IMR-90 (cell line): Measurements from ENCODE around the gene ZNF276.

Experiments used
- BHLHE40 ChIP-seq: fragments of 150-350 bp; IDR thresholded peaks from 2 replicates; pipeline ENCODE4 v1.6.1; 2016; ENCODE audit warnings: mild to moderate bottlenecking, low read depth, low read length
- CEBPB ChIP-seq: IDR thresholded peaks from 2 replicates; pipeline ENCODE4 v1.6.1; 2012; ENCODE audit warnings: low read depth, low read length, improper control_type of control experiment
- CHD1 ChIP-seq: IDR thresholded peaks from 2 replicates; pipeline ENCODE4 v1.6.1; 2012; ENCODE audit warnings: low read depth, low read length, improper control_type of control experiment
- FOS ChIP-seq: fragments of 150-350 bp; IDR thresholded peaks from 2 replicates; pipeline ENCODE4 v1.6.1; 2016; ENCODE audit warnings: low read depth, low read length
- MAFK ChIP-seq: IDR thresholded peaks from 2 replicates; pipeline ENCODE4 v1.6.1; 2012; ENCODE audit warnings: low read depth, low read length, improper control_type of control experiment
- MXI1 ChIP-seq: IDR thresholded peaks from 2 replicates; pipeline ENCODE4 v1.6.1; 2012; ENCODE audit warnings: low read depth, mild to moderate bottlenecking, low read length, moderate library complexity, borderline replicate concordance
- POLR2A ChIP-seq: IDR thresholded peaks from 2 replicates; pipeline ENCODE4 v1.6.1; 2012; ENCODE audit warnings: mild to moderate bottlenecking, low read depth, low read length
- RAD21 ChIP-seq: IDR thresholded peaks from 2 replicates; pipeline ENCODE4 v1.6.1; 2012; ENCODE audit warnings: low read length, improper control_type of control experiment
- RFX5 ChIP-seq: IDR thresholded peaks from 2 replicates; pipeline ENCODE4 v1.8.0; 2012; ENCODE audit warnings: low read depth, mild to moderate bottlenecking, low read length, moderate library complexity
- SMC3 ChIP-seq: fragments of 150-350 bp; IDR thresholded peaks from 2 replicates; pipeline ENCODE4 v1.6.1; 2016; ENCODE audit warnings: low read depth, mild to moderate bottlenecking, antibody characterized with exemption, low read length, moderate library complexity
- TF ChIP-seq, protein P1 (sequence below): conservative IDR thresholded peaks from 2 replicates; pipeline ENCODE4 v1.5.1; 2012; ENCODE audit warnings: mild to moderate bottlenecking, low read depth, low read length, improper control_type of control experiment
- TF ChIP-seq, protein P2 (sequence below): fragments of 150-350 bp; IDR thresholded peaks from 2 replicates; pipeline ENCODE4 v1.6.1; 2017; ENCODE audit warnings: mild to moderate bottlenecking, antibody characterized with exemption, low read length, low read depth

DNA sequence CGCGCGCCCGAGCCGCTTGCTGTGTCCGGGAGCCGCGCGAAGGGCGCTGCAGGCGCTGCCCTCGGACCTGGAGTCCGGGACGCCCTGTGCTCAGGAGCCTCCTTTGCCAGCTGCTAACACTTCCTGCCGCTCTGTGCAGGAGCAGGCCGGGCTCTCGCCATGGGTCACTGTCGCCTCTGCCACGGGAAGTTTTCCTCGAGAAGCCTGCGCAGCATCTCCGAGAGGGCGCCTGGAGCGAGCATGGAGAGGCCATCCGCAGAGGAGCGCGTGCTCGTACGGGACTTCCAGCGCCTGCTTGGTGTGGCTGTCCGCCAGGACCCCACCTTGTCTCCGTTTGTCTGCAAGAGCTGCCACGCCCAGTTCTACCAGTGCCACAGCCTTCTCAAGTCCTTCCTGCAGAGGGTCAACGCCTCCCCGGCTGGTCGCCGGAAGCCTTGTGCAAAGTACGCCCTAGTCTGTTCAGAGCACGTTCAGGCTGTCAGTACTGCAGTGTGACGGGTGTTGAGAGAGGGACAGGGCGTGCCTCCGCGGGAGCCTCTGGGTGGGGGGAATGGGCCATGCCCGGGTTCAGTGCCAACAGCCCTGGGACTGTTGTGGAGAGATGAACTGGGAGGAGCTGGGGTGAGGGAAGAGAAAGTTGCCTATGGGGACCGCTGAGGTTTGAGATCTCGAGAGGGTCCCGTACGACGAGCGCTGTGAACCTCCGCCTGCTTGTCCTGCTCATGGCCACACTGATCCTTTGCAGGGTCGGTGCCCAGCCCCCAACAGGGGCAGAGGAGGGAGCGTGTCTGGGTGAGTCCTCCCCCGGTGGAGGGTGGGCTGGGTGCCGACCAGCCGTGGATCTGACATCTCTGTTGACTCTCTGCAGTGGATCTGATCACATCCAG, 1.3 kb downstream of the ZNF276 start:
- TF ChIP-seq, protein P1, sequence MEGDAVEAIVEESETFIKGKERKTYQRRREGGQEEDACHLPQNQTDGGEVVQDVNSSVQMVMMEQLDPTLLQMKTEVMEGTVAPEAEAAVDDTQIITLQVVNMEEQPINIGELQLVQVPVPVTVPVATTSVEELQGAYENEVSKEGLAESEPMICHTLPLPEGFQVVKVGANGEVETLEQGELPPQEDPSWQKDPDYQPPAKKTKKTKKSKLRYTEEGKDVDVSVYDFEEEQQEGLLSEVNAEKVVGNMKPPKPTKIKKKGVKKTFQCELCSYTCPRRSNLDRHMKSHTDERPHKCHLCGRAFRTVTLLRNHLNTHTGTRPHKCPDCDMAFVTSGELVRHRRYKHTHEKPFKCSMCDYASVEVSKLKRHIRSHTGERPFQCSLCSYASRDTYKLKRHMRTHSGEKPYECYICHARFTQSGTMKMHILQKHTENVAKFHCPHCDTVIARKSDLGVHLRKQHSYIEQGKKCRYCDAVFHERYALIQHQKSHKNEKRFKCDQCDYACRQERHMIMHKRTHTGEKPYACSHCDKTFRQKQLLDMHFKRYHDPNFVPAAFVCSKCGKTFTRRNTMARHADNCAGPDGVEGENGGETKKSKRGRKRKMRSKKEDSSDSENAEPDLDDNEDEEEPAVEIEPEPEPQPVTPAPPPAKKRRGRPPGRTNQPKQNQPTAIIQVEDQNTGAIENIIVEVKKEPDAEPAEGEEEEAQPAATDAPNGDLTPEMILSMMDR: no peak
- no peak for TF ChIP-seq BHLHE40
- no peak for TF ChIP-seq MXI1
- TF ChIP-seq, protein P2, sequence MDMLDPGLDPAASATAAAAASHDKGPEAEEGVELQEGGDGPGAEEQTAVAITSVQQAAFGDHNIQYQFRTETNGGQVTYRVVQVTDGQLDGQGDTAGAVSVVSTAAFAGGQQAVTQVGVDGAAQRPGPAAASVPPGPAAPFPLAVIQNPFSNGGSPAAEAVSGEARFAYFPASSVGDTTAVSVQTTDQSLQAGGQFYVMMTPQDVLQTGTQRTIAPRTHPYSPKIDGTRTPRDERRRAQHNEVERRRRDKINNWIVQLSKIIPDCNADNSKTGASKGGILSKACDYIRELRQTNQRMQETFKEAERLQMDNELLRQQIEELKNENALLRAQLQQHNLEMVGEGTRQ: no peak
- TF ChIP-seq POLR2A: no peak
- no peak for TF ChIP-seq FOS
- TF ChIP-seq MAFK: no peak
- no peak for TF ChIP-seq RAD21
- TF ChIP-seq CEBPB: no peak
- TF ChIP-seq SMC3: no peak
- no peak for TF ChIP-seq CHD1
- no peak for TF ChIP-seq RFX5
